Tibial nerve (tissue), 4 donors: ENCODE results near the gene SLC31A1. TPM values are rescaled to one million over a fixed set of nuclear protein-coding genes. Genes with fewer than 3 reads are reported as not detected.
A peak's percentile ranks its signal among the peaks of the same experiment; 100 is the strongest.

Source experiments
- DNase-seq, 2 donors: peaks; one replicate each; pipeline ENCODE4 v3.0.0-alpha.2; 2019; ENCODE audit warnings: low spot score in 2 of 2
- H3K27ac ChIP-seq, 4 donors: fragments of 200-600 bp; sonication (generic) in 3 of 4; one replicate each; pipeline ENCODE4 v1.5.1; 2017 to 2019; ENCODE audit warnings: mild to moderate bottlenecking in 1 of 4
- H3K27me3 ChIP-seq, 2 donors: fragments of 200-600 bp; sonication (generic) in 1 of 2; one replicate each; pipeline versions ENCODE4 v1.5.1 to v1.6.0; 2017 to 2019
- H3K36me3 ChIP-seq, 3 donors: fragments of 200-600 bp; sonication (generic); one replicate each; pipeline ENCODE4 v1.5.1; 2018 to 2019
- H3K4me1 ChIP-seq, 4 donors: fragments of 200-600 bp; sonication (generic) in 3 of 4; one replicate each; pipeline ENCODE4 v1.5.1; 2017 to 2019
- H3K4me3 ChIP-seq, 4 donors: fragments of 200-600 bp; sonication (generic) in 3 of 4; one replicate each; pipeline ENCODE4 v1.5.1; 2017 to 2019; ENCODE audit warnings: mild to moderate bottlenecking in 1 of 4, moderate library complexity in 1 of 4
- H3K9me3 ChIP-seq, 4 donors: fragments of 200-600 bp; sonication (generic) in 3 of 4; one replicate each; pipeline ENCODE4 v1.5.1; 2017 to 2019
- EP300 ChIP-seq, 2 donors: sonication (generic); formaldehyde crosslinking; IDR thresholded peaks; one replicate each; pipeline ENCODE4 v1.6.1; 2017; ENCODE audit warnings: antibody characterized with exemption in 2 of 2, mild to moderate bottlenecking in 1 of 2
- POLR2A ChIP-seq, 2 donors: fragments of 450-650 bp; IDR thresholded peaks; one replicate each; pipeline ENCODE4 v1.6.1; 2017; ENCODE audit warnings: antibody characterized with exemption in 2 of 2, mild to moderate bottlenecking in 2 of 2, moderate library complexity in 2 of 2
- WGBS, 2 donors: methylation state at CpG; one replicate each; pipeline ENCODE4 v1.1.5; 2018; 5-methylcytosine and 5-hydroxymethylcytosine counted together
- total RNA-seq, 4 donors: library from RNA; depleted of rRNA; stranded (reverse); fragments of >200 nt; gene quantifications; one replicate each; pipeline ENCODE4 v1.1.0, GENCODE V29; 2016
- TF ChIP-seq, protein P1 (sequence below), 5 experiments: fragments of 200-600 bp in 3 of 5; fragments of 450-650 bp in 2 of 5; sonication (generic) in 3 of 5; IDR thresholded peaks; one replicate each; pipeline ENCODE4 v1.5.1; 2016 to 2019; ENCODE audit warnings: antibody characterized with exemption in 5 of 5, mild to moderate bottlenecking in 3 of 5, moderate library complexity in 2 of 5

SLC31A1 gene
- total RNA-seq, 4 donors from 2014 or later: 6.5 to 12.9 (median 10.6) TPM

GRCh38 chr9:113269355-113269754 is 48.0 kb downstream of the SLC31A1 start:
- no peak overlapping the region for H3K27ac ChIP-seq
- no peak for DNase-seq
- H3K9me3 ChIP-seq: no peaks in the 10 kb centered on the region
- no peak overlapping the region for H3K4me3 ChIP-seq
- 92 to 94% methylated on average over 2 of the region's 2 CpGs for WGBS, 2 donors
- no peak for TF ChIP-seq POLR2A (IDR thresholded peaks at IDR 0.05)
- no peak for TF ChIP-seq EP300 (IDR thresholded peaks at IDR 0.05)
- TF ChIP-seq, protein P1, sequence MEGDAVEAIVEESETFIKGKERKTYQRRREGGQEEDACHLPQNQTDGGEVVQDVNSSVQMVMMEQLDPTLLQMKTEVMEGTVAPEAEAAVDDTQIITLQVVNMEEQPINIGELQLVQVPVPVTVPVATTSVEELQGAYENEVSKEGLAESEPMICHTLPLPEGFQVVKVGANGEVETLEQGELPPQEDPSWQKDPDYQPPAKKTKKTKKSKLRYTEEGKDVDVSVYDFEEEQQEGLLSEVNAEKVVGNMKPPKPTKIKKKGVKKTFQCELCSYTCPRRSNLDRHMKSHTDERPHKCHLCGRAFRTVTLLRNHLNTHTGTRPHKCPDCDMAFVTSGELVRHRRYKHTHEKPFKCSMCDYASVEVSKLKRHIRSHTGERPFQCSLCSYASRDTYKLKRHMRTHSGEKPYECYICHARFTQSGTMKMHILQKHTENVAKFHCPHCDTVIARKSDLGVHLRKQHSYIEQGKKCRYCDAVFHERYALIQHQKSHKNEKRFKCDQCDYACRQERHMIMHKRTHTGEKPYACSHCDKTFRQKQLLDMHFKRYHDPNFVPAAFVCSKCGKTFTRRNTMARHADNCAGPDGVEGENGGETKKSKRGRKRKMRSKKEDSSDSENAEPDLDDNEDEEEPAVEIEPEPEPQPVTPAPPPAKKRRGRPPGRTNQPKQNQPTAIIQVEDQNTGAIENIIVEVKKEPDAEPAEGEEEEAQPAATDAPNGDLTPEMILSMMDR (IDR thresholded peaks at IDR 0.05): no peak
- peaks cover 2 to 84% (median 26%) of the 10 kb centered on the region in 3 donors for H3K36me3 ChIP-seq
- H3K4me1 ChIP-seq: peaks cover 0 to 6% (median 0%) of the 10 kb centered on the region in 4 donors
- no peaks in the 10 kb centered on the region for H3K27me3 ChIP-seq

- no peak for DNase-seq
- H3K9me3 ChIP-seq: no peaks in the 10 kb centered on the region
- no peak overlapping the region for H3K4me3 ChIP-seq
- no peak overlapping the region for H3K27ac ChIP-seq
- peaks cover 0 to 10% (median 0%) of the 10 kb centered on the region in 4 donors for H3K4me1 ChIP-seq
- WGBS, 2 donors: 90 to 93% methylated on average over 2 of the region's 2 CpGs
- no peaks in the 10 kb centered on the region for H3K27me3 ChIP-seq
- TF ChIP-seq POLR2A (IDR thresholded peaks at IDR 0.05) (no peak), EP300 (IDR thresholded peaks at IDR 0.05) (no peak)
- TF ChIP-seq, protein P1 (IDR thresholded peaks at IDR 0.05): no peak
- H3K36me3 ChIP-seq: peaks cover 2 to 82% (median 26%) of the 10 kb centered on the region in 3 donors
Observed at GRCh38 chr9:113269871-113270270, 48.5 kb downstream of the SLC31A1 start.

DNA sequence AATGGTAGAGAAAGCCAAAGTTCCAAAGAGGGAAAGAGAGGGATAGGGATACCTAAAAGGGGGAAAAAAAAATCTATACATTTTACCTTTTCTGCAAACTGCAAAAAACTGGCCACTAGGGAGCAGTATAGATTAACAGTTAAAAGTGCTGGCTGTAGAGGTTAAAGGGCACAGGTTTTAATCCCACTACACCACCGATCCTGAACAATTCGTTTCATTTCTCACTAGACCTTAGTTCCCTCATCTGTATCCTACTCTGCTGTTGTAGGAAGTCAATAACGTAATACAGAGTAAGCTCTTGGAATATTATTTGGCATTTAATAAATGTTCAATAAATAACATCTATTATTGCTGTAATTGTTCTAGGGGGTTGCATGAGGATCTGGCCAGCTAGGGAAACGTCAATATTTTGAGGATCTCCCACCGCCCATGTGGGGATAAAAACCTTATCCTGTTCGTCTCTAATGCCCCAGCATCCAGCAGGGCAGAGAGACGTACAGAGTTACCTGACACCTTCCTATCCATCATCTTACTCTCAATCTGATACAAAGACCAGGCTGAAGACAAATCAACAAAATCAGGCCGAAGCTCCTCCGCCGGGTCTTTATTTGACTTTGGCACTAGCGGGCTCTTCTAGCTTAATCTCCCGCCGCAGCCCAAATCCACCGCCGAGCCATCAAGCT is 53.3 kb downstream of the SLC31A1 start:
- H3K4me1 ChIP-seq: peaks cover 5 to 40% (median 10%) of the 10 kb centered on the region in 4 donors
- H3K36me3 ChIP-seq: peaks cover 2 to 66% (median 22%) of the 10 kb centered on the region in 3 donors
- peak overlapping the region; percentile 72 to 78 (median 77) for H3K4me3 ChIP-seq
- DNase-seq: peak in 1 of 2 donors; percentile 64
- no peaks in the 10 kb centered on the region for H3K27me3 ChIP-seq
- WGBS, 2 donors: 1 to 2% methylated on average over 15 of the region's 15 CpGs
- no peaks in the 10 kb centered on the region for H3K9me3 ChIP-seq
- TF ChIP-seq POLR2A (IDR thresholded peaks at IDR 0.05): no peak
- TF ChIP-seq, protein P1 (IDR thresholded peaks at IDR 0.05): peak; percentile 51 to 77 (median 64)
- no peak for TF ChIP-seq EP300 (IDR thresholded peaks at IDR 0.05)
- peak overlapping the region; percentile 91 to 97 (median 94) for H3K27ac ChIP-seq

GRCh38 chr9:113275157-113276131 is 54.1 kb downstream of the SLC31A1 start, which contains the start of the genes CDC26 and PRPF4:
Gene CDC26 (minus strand): TSS chr9:113275572. CDS start chr9:113272507, 3,065 bp downstream.
Gene PRPF4 (plus strand): TSS chr9:113275658. CDS start chr9:113275744, 86 bp downstream.
- 0 to 1% methylated on average over 46 to 54 of the region's 63 CpGs for WGBS, 2 donors
- peak; percentile 97 to 98 for DNase-seq
- TF ChIP-seq, protein P1 (IDR thresholded peaks at IDR 0.05): peak in 2 of 5 experiments; percentile 26 to 38
- TF ChIP-seq POLR2A (IDR thresholded peaks at IDR 0.05): peak; percentile 92 to 94
- peak; percentile 99 for TF ChIP-seq EP300 (IDR thresholded peaks at IDR 0.05)
- peak within 1 kb of the TSS; percentile 91 to 97 (median 94) for H3K27ac ChIP-seq
- H3K27me3 ChIP-seq: no peaks in the 10 kb centered on the region
- H3K4me3 ChIP-seq: peak within 1 kb of the TSS; percentile 72 to 78 (median 77)
- no peaks in the 10 kb centered on the region for H3K9me3 ChIP-seq
- peaks cover 2 to 66% (median 17%) of the 10 kb centered on the region in 3 donors for H3K36me3 ChIP-seq
- H3K4me1 ChIP-seq: peaks cover 5 to 40% (median 10%) of the 10 kb centered on the region in 4 donors
